HepG2 (cell line): ENCODE results near the gene LMOD1. TPM values are rescaled to one million over a fixed set of nuclear protein-coding genes. Genes with fewer than 3 reads are reported as not detected.

Experiments
- ATAC-seq: fragments of 200-7000 bp; cut with Tn5 transposase; 3 replicates; pipeline ENCODE4 v1.9.1; 2020; ENCODE audit warnings: mild to moderate bottlenecking, moderate library complexity
- BruUV-seq: library from RNA; stranded (reverse); fragments of 400-500 nt; replicated peaks from 2 replicates; lab custom pipeline; 2021; lab: Mats Ljungman, UMichigan
- CTCF ChIA-PET: fragments of 300-600 bp; formaldehyde crosslinking; extraction: SDS; loops from one replicate; lab custom pipeline; 2021; ENCODE audit warnings: low total read pairs, inconsistent platforms, low intra/inter-chr PET ratio; lab: Yijun Ruan, JAX
- POLR2A ChIA-PET: fragments of 350-600 bp; sonication (Branson Sonifier 250); formaldehyde crosslinking; loops from one replicate; lab custom pipeline; 2020; ENCODE audit warnings: antibody characterized with exemption, inconsistent platforms; lab: Yijun Ruan, JAX
- DNase-seq: peaks from one replicate; pipeline ENCODE4 v3.0.0-alpha.2; 2015; ENCODE audit warnings: low spot score
- FAIRE-seq: peaks from 3 replicates; lab custom pipeline; 2011; peaks lifted over from hg19 to GRCh38; lab: Jason Lieb, UNC
- H2AFZ ChIP-seq: one replicate; pipeline ENCODE4 v1.6.1; 2011; ENCODE audit warnings: low read length, inconsistent platforms
- H3K27ac ChIP-seq: fragments of 300-600 bp; 3 replicates; pipeline ENCODE4 v1.8.0; 2011; ENCODE audit warnings: mixed run types, mild to moderate bottlenecking, mixed read lengths, low read length, inconsistent platforms; ENCODE audit not compliant: insufficient read depth; ENCODE audit errors: extremely low read length
- H3K27me3 ChIP-seq, 2 experiments: fragments of 200-600 bp in 1 of 2; 2 replicates in 1 of 2; 3 replicates in 1 of 2; pipeline versions ENCODE4 v1.6.0 to v1.8.0; 2011; ENCODE audit warnings: low read length in 2 of 2, mild to moderate bottlenecking in 2 of 2, moderate library complexity in 2 of 2, inconsistent platforms in 1 of 2; ENCODE audit not compliant: insufficient read depth in 2 of 2, control insufficient read depth in 1 of 2
- H3K36me3 ChIP-seq, 2 experiments: fragments of 200-600 bp in 1 of 2; replicated peaks in 1 of 2; 2 replicates in 1 of 2; 3 replicates in 1 of 2; pipeline versions ENCODE4 v1.5.1 to v1.8.0; 2011; ENCODE audit warnings: low read length in 2 of 2, inconsistent platforms in 1 of 2; ENCODE audit not compliant: insufficient read depth in 2 of 2, control insufficient read depth in 1 of 2
- H3K4me1 ChIP-seq: 2 replicates; pipeline ENCODE4 v1.5.1; 2012; ENCODE audit warnings: low read length, inconsistent platforms; ENCODE audit not compliant: insufficient read depth
- H3K4me2 ChIP-seq: 2 replicates; pipeline ENCODE4 v1.6.0; 2011; ENCODE audit warnings: low read depth, low read length, inconsistent platforms
- H3K4me3 ChIP-seq, 3 experiments: fragments of 200-600 bp in 1 of 3; sonication (generic), shearing (Covaris generic) in 1 of 3; replicated peaks in 1 of 3; 2 replicates each; pipeline ENCODE4 v1.5.1; 2011 to 2016; ENCODE audit warnings: low read length in 3 of 3, inconsistent platforms in 2 of 3, low read depth in 2 of 3, mild to moderate bottlenecking in 2 of 3, control low read depth in 1 of 3, mixed read lengths in 1 of 3; ENCODE audit not compliant: insufficient read depth in 1 of 3
- H3K79me2 ChIP-seq: one replicate; pipeline ENCODE4 v1.6.1; 2011; ENCODE audit warnings: low read length, inconsistent platforms; ENCODE audit not compliant: insufficient read depth
- H3K9ac ChIP-seq: 2 replicates; pipeline ENCODE4 v1.6.0; 2011; ENCODE audit warnings: mild to moderate bottlenecking, low read depth, low read length, inconsistent platforms; ENCODE audit not compliant: insufficient read depth
- H3K9me3 ChIP-seq: 2 replicates; pipeline ENCODE4 v1.5.1; 2012; ENCODE audit warnings: mild to moderate bottlenecking, low read length
- H4K20me1 ChIP-seq: 2 replicates; pipeline ENCODE4 v1.6.0; 2011; ENCODE audit warnings: inconsistent platforms, mild to moderate bottlenecking, low read length, moderate library complexity; ENCODE audit not compliant: insufficient read depth
- MZF1 ChIP-seq: sonication (generic); formaldehyde crosslinking; IDR thresholded peaks from 2 replicates; pipeline ENCODE4 v1.8.1; 2023; ENCODE audit warnings: mild to moderate bottlenecking, missing genetic modification reagents, borderline replicate concordance
- RBM22 ChIP-seq: fragments of 200-400 bp; formaldehyde crosslinking; optimal IDR thresholded peaks from 2 replicates; pipeline ENCODE3; 2017; ENCODE audit warnings: mild to moderate bottlenecking, low read length, moderate library complexity
- ZNF101 ChIP-seq: sonication (generic); formaldehyde crosslinking; IDR thresholded peaks from 2 replicates; pipeline ENCODE4 v1.4.0; 2020; ENCODE audit warnings: mild to moderate bottlenecking, low read depth, missing genetic modification reagents, borderline replicate concordance
- ZNF160 ChIP-seq: sonication (generic); formaldehyde crosslinking; IDR thresholded peaks from 2 replicates; pipeline ENCODE4 v1.8.0; 2022; ENCODE audit warnings: mild to moderate bottlenecking, inconsistent platforms, missing genetic modification reagents
- ZNF7 ChIP-seq: IDR thresholded peaks from 2 replicates; pipeline ENCODE4 v1.6.1; 2016; ENCODE audit warnings: missing biosample characterization, missing genetic modification reagents
- WGBS: methylation state at CpG from one replicate; pipeline ENCODE4 v1.1.6; 2017; ENCODE audit warnings: low lambda C conversion rate; 5-methylcytosine and 5-hydroxymethylcytosine counted together
- in situ Hi-C: cut with HindIII; loops from 2 replicates; pipeline ENCODE4 v1.10.0; 2017; ENCODE audit warnings: low pct_unique_long_range_greater_than_20kb; ENCODE audit not compliant: extremely low pct_ligation_motif_present
- intact Hi-C: fragments of 100-400 bp; cut with micrococcal nuclease; formaldehyde crosslinking; loops from one replicate; pipeline ENCODE4 v1.10.0; 2022; ENCODE audit not compliant: unreplicated experiment
- polyA plus RNA-seq, 8 experiments: library from polyadenylated mRNA; depleted of rRNA in 3 of 8; stranded (reverse) in 7 of 8; unstranded in 1 of 8; fragments of >200 nt; fragmentation: Illumina TruSeq in 4 of 8; extraction: Trizol in 4 of 8; gene quantifications; 2 replicates each; pipeline versions ENCODE4 v1.2.1 to v1.2.3, GENCODE V29; 2011 to 2016; ENCODE audit warnings: low read depth in 4 of 8, missing spikeins in 1 of 8, mixed read lengths in 1 of 8; ENCODE audit not compliant: insufficient read depth in 1 of 8
- total RNA-seq, 5 experiments: library from RNA; depleted of rRNA; stranded (reverse); fragments of >200 nt; fragmentation: Illumina TruSeq; extraction: Trizol; gene quantifications; 2 replicates each; pipeline ENCODE4 v1.2.3, GENCODE V29; 2016; ENCODE audit warnings: low read depth in 1 of 5
- TF ChIP-seq, protein P1 (sequence below): sonication (generic); formaldehyde crosslinking; IDR thresholded peaks from 2 replicates; pipeline ENCODE4 v1.4.0; 2020; ENCODE audit warnings: mild to moderate bottlenecking, missing genetic modification reagents
- TF ChIP-seq, protein P2 (sequence below): sonication (generic); formaldehyde crosslinking; IDR thresholded peaks from 2 replicates; pipeline ENCODE4 v1.4.0; 2020; ENCODE audit warnings: missing genetic modification reagents

Gene LMOD1
- total and polyA plus RNA-seq, 2 of the 13 experiments (the other 11 are each of a cell fraction or from before 2014, with no cell fraction given): not detected

- no peak for TF ChIP-seq ZNF101 (CRISPR knock-in tag)
Observed at GRCh38 chr1:201904579-201904978, 41.8 kb downstream of the LMOD1 start (continued).

- H3K4me1 ChIP-seq: no peaks in the 10 kb centered on the region
- H3K4me2 ChIP-seq: no peak overlapping the region
- POLR2A ChIA-PET: no interaction called here
- no TSS peak for BruUV-seq
- no peak overlapping the region for H3K9ac ChIP-seq
- FAIRE-seq (no peak), DNase-seq (no peak), ATAC-seq (no peak)
- no peak overlapping the region for H3K4me3 ChIP-seq
- H2AFZ ChIP-seq: no peak overlapping the region
- H3K79me2 ChIP-seq: no peaks in the 10 kb centered on the region
- H3K27ac ChIP-seq: no peak overlapping the region
- H3K27me3 ChIP-seq: peaks cover 2 to 18% of the 10 kb centered on the region in 2 experiments; a peak in 2 of 5 replicates
- intact Hi-C loops (no loop called here), in situ Hi-C loops (no loop called here)
- H4K20me1 ChIP-seq: no peaks in the 10 kb centered on the region
- CTCF ChIA-PET: no interaction called here
- no peaks in the 10 kb centered on the region for H3K9me3 ChIP-seq
- H3K36me3 ChIP-seq: no peaks in the 10 kb centered on the region
- 52% methylated on average over 5 of the region's 5 CpGs for WGBS
- TF ChIP-seq, protein P1, sequence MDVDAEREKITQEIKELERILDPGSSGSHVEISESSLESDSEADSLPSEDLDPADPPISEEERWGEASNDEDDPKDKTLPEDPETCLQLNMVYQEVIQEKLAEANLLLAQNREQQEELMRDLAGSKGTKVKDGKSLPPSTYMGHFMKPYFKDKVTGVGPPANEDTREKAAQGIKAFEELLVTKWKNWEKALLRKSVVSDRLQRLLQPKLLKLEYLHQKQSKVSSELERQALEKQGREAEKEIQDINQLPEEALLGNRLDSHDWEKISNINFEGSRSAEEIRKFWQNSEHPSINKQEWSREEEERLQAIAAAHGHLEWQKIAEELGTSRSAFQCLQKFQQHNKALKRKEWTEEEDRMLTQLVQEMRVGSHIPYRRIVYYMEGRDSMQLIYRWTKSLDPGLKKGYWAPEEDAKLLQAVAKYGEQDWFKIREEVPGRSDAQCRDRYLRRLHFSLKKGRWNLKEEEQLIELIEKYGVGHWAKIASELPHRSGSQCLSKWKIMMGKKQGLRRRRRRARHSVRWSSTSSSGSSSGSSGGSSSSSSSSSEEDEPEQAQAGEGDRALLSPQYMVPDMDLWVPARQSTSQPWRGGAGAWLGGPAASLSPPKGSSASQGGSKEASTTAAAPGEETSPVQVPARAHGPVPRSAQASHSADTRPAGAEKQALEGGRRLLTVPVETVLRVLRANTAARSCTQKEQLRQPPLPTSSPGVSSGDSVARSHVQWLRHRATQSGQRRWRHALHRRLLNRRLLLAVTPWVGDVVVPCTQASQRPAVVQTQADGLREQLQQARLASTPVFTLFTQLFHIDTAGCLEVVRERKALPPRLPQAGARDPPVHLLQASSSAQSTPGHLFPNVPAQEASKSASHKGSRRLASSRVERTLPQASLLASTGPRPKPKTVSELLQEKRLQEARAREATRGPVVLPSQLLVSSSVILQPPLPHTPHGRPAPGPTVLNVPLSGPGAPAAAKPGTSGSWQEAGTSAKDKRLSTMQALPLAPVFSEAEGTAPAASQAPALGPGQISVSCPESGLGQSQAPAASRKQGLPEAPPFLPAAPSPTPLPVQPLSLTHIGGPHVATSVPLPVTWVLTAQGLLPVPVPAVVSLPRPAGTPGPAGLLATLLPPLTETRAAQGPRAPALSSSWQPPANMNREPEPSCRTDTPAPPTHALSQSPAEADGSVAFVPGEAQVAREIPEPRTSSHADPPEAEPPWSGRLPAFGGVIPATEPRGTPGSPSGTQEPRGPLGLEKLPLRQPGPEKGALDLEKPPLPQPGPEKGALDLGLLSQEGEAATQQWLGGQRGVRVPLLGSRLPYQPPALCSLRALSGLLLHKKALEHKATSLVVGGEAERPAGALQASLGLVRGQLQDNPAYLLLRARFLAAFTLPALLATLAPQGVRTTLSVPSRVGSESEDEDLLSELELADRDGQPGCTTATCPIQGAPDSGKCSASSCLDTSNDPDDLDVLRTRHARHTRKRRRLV (CRISPR knock-in tag): no peak
- TF ChIP-seq MZF1 (CRISPR knock-in tag) (no peak), RBM22 (no peak), ZNF160 (CRISPR knock-in tag) (no peak), ZNF7 (CRISPR knock-in tag) (no peak)
- TF ChIP-seq, protein P2, sequence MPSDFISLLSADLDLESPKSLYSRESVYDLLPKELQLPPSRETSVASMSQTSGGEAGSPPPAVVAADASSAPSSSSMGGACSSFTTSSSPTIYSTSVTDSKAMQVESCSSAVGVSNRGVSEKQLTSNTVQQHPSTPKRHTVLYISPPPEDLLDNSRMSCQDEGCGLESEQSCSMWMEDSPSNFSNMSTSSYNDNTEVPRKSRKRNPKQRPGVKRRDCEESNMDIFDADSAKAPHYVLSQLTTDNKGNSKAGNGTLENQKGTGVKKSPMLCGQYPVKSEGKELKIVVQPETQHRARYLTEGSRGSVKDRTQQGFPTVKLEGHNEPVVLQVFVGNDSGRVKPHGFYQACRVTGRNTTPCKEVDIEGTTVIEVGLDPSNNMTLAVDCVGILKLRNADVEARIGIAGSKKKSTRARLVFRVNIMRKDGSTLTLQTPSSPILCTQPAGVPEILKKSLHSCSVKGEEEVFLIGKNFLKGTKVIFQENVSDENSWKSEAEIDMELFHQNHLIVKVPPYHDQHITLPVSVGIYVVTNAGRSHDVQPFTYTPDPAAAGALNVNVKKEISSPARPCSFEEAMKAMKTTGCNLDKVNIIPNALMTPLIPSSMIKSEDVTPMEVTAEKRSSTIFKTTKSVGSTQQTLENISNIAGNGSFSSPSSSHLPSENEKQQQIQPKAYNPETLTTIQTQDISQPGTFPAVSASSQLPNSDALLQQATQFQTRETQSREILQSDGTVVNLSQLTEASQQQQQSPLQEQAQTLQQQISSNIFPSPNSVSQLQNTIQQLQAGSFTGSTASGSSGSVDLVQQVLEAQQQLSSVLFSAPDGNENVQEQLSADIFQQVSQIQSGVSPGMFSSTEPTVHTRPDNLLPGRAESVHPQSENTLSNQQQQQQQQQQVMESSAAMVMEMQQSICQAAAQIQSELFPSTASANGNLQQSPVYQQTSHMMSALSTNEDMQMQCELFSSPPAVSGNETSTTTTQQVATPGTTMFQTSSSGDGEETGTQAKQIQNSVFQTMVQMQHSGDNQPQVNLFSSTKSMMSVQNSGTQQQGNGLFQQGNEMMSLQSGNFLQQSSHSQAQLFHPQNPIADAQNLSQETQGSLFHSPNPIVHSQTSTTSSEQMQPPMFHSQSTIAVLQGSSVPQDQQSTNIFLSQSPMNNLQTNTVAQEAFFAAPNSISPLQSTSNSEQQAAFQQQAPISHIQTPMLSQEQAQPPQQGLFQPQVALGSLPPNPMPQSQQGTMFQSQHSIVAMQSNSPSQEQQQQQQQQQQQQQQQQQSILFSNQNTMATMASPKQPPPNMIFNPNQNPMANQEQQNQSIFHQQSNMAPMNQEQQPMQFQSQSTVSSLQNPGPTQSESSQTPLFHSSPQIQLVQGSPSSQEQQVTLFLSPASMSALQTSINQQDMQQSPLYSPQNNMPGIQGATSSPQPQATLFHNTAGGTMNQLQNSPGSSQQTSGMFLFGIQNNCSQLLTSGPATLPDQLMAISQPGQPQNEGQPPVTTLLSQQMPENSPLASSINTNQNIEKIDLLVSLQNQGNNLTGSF (CRISPR knock-in tag): no peak
Observed at GRCh38 chr1:201903135-201903534, 43.2 kb downstream of the LMOD1 start.
